H9 (cell line): ENCODE results near the gene NSL1. TPM values are rescaled to one million over a fixed set of nuclear protein-coding genes. Genes with fewer than 3 reads are reported as not detected.

ENCODE experiments used
- DNase-seq: peaks from one replicate; pipeline ENCODE4 v3.0.0-alpha.2; 2017
- H2AFZ ChIP-seq: one replicate; pipeline ENCODE4 v1.6.1; 2013; ENCODE audit warnings: mild to moderate bottlenecking, low read length, control low read depth, moderate library complexity
- H2AK5ac ChIP-seq: 2 replicates; pipeline ENCODE4 v1.6.1; 2013; ENCODE audit warnings: low read length, control low read depth, mixed read lengths; ENCODE audit not compliant: insufficient read length
- H2BK120ac ChIP-seq: one replicate; pipeline ENCODE4 v1.6.1; 2013; ENCODE audit warnings: low read depth, mild to moderate bottlenecking, low read length, control low read depth, inconsistent platforms; ENCODE audit not compliant: poor library complexity, severe bottlenecking
- H2BK12ac ChIP-seq: 2 replicates; pipeline ENCODE4 v1.6.1; 2013; ENCODE audit warnings: low read length, control low read depth, mixed read lengths, low read depth; ENCODE audit not compliant: insufficient read length
- H2BK15ac ChIP-seq: 2 replicates; pipeline ENCODE4 v1.6.1; 2013; ENCODE audit warnings: low read depth, low read length, control low read depth
- H2BK20ac ChIP-seq: one replicate; pipeline ENCODE4 v1.6.1; 2013; ENCODE audit warnings: low read depth, mild to moderate bottlenecking, low read length, control low read depth, inconsistent platforms; ENCODE audit not compliant: poor library complexity, severe bottlenecking
- H2BK5ac ChIP-seq: 2 replicates; pipeline ENCODE4 v1.6.1; 2013; ENCODE audit warnings: low read length, control low read depth, mixed read lengths; ENCODE audit not compliant: insufficient read length
- H3K14ac ChIP-seq: 2 replicates; pipeline ENCODE4 v1.6.1; 2013; ENCODE audit warnings: low read length, control low read depth; ENCODE audit not compliant: insufficient read depth
- H3K18ac ChIP-seq: 2 replicates; pipeline ENCODE4 v1.6.1; 2013; ENCODE audit warnings: low read depth, mild to moderate bottlenecking, mixed read lengths, low read length, control low read depth; ENCODE audit not compliant: insufficient read length
- H3K23ac ChIP-seq: 2 replicates; pipeline ENCODE4 v1.6.1; 2013; ENCODE audit warnings: low read length, control low read depth, mixed read lengths, low read depth; ENCODE audit not compliant: insufficient read length
- H3K23me2 ChIP-seq: 2 replicates; pipeline ENCODE4 v1.6.1; 2013; ENCODE audit warnings: low read depth, mild to moderate bottlenecking, mixed read lengths, low read length, control low read depth; ENCODE audit not compliant: insufficient read length, poor library complexity, severe bottlenecking
- H3K27ac ChIP-seq: 2 replicates; pipeline ENCODE4 v1.5.1; 2013; ENCODE audit warnings: low read length, control low read depth, mixed read lengths, low read depth; ENCODE audit not compliant: insufficient read length
- H3K27me3 ChIP-seq: 2 replicates; pipeline ENCODE4 v1.6.1; 2013; ENCODE audit warnings: low read length, control low read depth, inconsistent platforms; ENCODE audit not compliant: insufficient read depth
- H3K4ac ChIP-seq: 2 replicates; pipeline ENCODE4 v1.6.1; 2013; ENCODE audit warnings: low read depth, mild to moderate bottlenecking, control low read depth, inconsistent platforms, low read length, moderate library complexity
- H3K4me1 ChIP-seq: 2 replicates; pipeline ENCODE4 v1.6.1; 2013; ENCODE audit warnings: low read length, control low read depth, inconsistent platforms; ENCODE audit not compliant: insufficient read depth
- H3K4me2 ChIP-seq: 2 replicates; pipeline ENCODE4 v1.6.1; 2013; ENCODE audit warnings: low read length, control low read depth, mixed read lengths; ENCODE audit not compliant: insufficient read length, insufficient read depth
- H3K56ac ChIP-seq: 2 replicates; pipeline ENCODE4 v1.6.1; 2013; ENCODE audit warnings: low read depth, mild to moderate bottlenecking, mixed read lengths, low read length, control low read depth; ENCODE audit not compliant: insufficient read length
- H3K79me1 ChIP-seq: 2 replicates; pipeline ENCODE4 v1.6.1; 2013; ENCODE audit warnings: low read depth, mild to moderate bottlenecking, moderate library complexity, low read length, control low read depth, inconsistent platforms; ENCODE audit not compliant: insufficient read depth, poor library complexity, severe bottlenecking
- H3K79me2 ChIP-seq: 2 replicates; pipeline ENCODE4 v1.6.1; 2013; ENCODE audit warnings: low read length, control low read depth, inconsistent platforms; ENCODE audit not compliant: insufficient read depth
- H3K9ac ChIP-seq: 2 replicates; pipeline ENCODE4 v1.6.1; 2013; ENCODE audit warnings: low read length, control low read depth, mixed read lengths; ENCODE audit not compliant: insufficient read length; ENCODE audit errors: extremely low read depth
- H3K9me3 ChIP-seq: one replicate; pipeline ENCODE4 v1.6.1; 2013; ENCODE audit warnings: low read depth, low read length, inconsistent platforms; ENCODE audit not compliant: control insufficient read depth
- H3T11ph ChIP-seq: one replicate; pipeline ENCODE4 v1.6.1; 2013; ENCODE audit warnings: mild to moderate bottlenecking, low read length, control low read depth, inconsistent platforms
- H4K20me1 ChIP-seq: one replicate; pipeline ENCODE4 v1.6.1; 2013; ENCODE audit not compliant: control insufficient read depth, insufficient read length, insufficient read depth
- H4K5ac ChIP-seq: 2 replicates; pipeline ENCODE4 v1.6.1; 2013; ENCODE audit warnings: low read depth, mild to moderate bottlenecking, mixed read lengths, low read length, control low read depth; ENCODE audit not compliant: insufficient read length
- H4K8ac ChIP-seq: replicated peaks from 2 replicates; pipeline ENCODE4 v1.6.1; 2013; ENCODE audit warnings: low read length, control low read depth, mixed read lengths, low read depth; ENCODE audit not compliant: insufficient read length
- H4K91ac ChIP-seq: 2 replicates; pipeline ENCODE4 v1.6.1; 2013; ENCODE audit warnings: low read depth, mild to moderate bottlenecking, moderate library complexity, mixed read lengths, low read length, control low read depth; ENCODE audit not compliant: insufficient read length
- H3K27ac Mint-ChIP-seq, 3 experiments: 2 replicates in 2 of 3; 3 replicates in 1 of 3; pipeline ENCODE4 v1.8.0; 2020 to 2021; ENCODE audit warnings: mixed read lengths in 3 of 3, mild to moderate bottlenecking in 1 of 3, moderate library complexity in 1 of 3
- H3K27me3 Mint-ChIP-seq: 2 replicates; pipeline ENCODE4 v1.8.0; 2021; ENCODE audit warnings: low read depth, mild to moderate bottlenecking, moderate library complexity, mixed read lengths
- H3K36me3 Mint-ChIP-seq, 3 experiments: 2 replicates in 2 of 3; 3 replicates in 1 of 3; pipeline ENCODE4 v1.8.0; 2020 to 2021; ENCODE audit warnings: low read depth in 3 of 3, mixed read lengths in 3 of 3; ENCODE audit not compliant: insufficient read depth in 1 of 3
- H3K4me1 Mint-ChIP-seq, 2 experiments: 2 replicates each; pipeline ENCODE4 v1.8.0; 2020; ENCODE audit warnings: mixed read lengths in 2 of 2
- H3K4me3 Mint-ChIP-seq, 2 experiments: 2 replicates in 1 of 2; 3 replicates in 1 of 2; pipeline ENCODE4 v1.8.0; 2020 to 2021; ENCODE audit warnings: mild to moderate bottlenecking in 2 of 2, mixed read lengths in 2 of 2, moderate library complexity in 1 of 2
- H3K9me3 Mint-ChIP-seq, 2 experiments: 2 replicates in 1 of 2; 3 replicates in 1 of 2; pipeline ENCODE4 v1.8.0; 2020; ENCODE audit warnings: mild to moderate bottlenecking in 2 of 2, mixed read lengths in 2 of 2, moderate library complexity in 1 of 2
- WGBS: extraction: QIAGEN DNeasy Blood & Tissue Kit; methylation state at CpG from one replicate; pipeline ENCODE4 v1.1.7; 2013; ENCODE audit warnings: missing lambda C conversion rate, low lambda C conversion rate, mixed read lengths; ENCODE audit not compliant: insufficient read length; ENCODE audit errors: extremely low coverage; 5-methylcytosine and 5-hydroxymethylcytosine counted together
- total RNA-seq: library from RNA; stranded (reverse); gene quantifications from 2 replicates; pipeline ENCODE4 v1.2.1, GENCODE V29; 2021
- TF ChIP-seq, protein P1 (sequence below): fragments of 200-600 bp; sonication (generic); conservative IDR thresholded peaks from 3 replicates; pipeline ENCODE4 v1.8.0; 2021; ENCODE audit warnings: antibody characterized with exemption, mild to moderate bottlenecking

The NSL1 gene
- total RNA-seq, 1 experiment from 2014 or later, result 49.3 TPM

- WGBS, result no CpG with 5 or more reads among the region's 6 CpGs
- no peak overlapping the region for H4K5ac ChIP-seq
- no peaks in the 10 kb centered on the region for H3K27me3 ChIP-seq
- H2BK120ac ChIP-seq, result no peak overlapping the region
- H3K14ac ChIP-seq, result no peak overlapping the region
- no peak overlapping the region for H4K91ac ChIP-seq
- H3K9me3 ChIP-seq, result peaks cover 10% of the 10 kb centered on the region
- Mint-ChIP-seq H3K27ac (no peak overlapping the region; a peak in 1 of 7 replicates), H3K27me3 (no peaks in the 10 kb centered on the region; the same call in none of the 2 replicates), H3K36me3 (peaks cover 17 to 26% (median 18%) of the 10 kb centered on the region in 3 experiments), H3K4me3 (no peak overlapping the region), H3K4me1 (peaks cover 6 to 9% of the 10 kb centered on the region in 2 experiments; a peak in 3 of 4 replicates), H3K9me3 (peaks cover 20 to 30% of the 10 kb centered on the region in 2 experiments)
- H3K23ac ChIP-seq, result no peak overlapping the region
- TF ChIP-seq, protein P1, sequence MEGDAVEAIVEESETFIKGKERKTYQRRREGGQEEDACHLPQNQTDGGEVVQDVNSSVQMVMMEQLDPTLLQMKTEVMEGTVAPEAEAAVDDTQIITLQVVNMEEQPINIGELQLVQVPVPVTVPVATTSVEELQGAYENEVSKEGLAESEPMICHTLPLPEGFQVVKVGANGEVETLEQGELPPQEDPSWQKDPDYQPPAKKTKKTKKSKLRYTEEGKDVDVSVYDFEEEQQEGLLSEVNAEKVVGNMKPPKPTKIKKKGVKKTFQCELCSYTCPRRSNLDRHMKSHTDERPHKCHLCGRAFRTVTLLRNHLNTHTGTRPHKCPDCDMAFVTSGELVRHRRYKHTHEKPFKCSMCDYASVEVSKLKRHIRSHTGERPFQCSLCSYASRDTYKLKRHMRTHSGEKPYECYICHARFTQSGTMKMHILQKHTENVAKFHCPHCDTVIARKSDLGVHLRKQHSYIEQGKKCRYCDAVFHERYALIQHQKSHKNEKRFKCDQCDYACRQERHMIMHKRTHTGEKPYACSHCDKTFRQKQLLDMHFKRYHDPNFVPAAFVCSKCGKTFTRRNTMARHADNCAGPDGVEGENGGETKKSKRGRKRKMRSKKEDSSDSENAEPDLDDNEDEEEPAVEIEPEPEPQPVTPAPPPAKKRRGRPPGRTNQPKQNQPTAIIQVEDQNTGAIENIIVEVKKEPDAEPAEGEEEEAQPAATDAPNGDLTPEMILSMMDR, result no peak
- DNase-seq, result peak; percentile 47
- H3K79me2 ChIP-seq, result no peaks in the 10 kb centered on the region
- no peak overlapping the region for H2BK15ac ChIP-seq
- no peak overlapping the region for H2BK12ac ChIP-seq
- H3K9ac ChIP-seq, result no peak overlapping the region
- H3K27ac ChIP-seq, result no peak overlapping the region
- no peak overlapping the region for H3K56ac ChIP-seq
- no peak overlapping the region for H2AFZ ChIP-seq
- H2BK20ac ChIP-seq, result no peak overlapping the region
- H2AK5ac ChIP-seq, result no peak overlapping the region
- no peak overlapping the region for H4K8ac ChIP-seq
- no peak overlapping the region for H2BK5ac ChIP-seq
- H3K4ac ChIP-seq, result no peak overlapping the region
- no peaks in the 10 kb centered on the region for H3K79me1 ChIP-seq
- H3T11ph ChIP-seq, result no peak overlapping the region
- no peaks in the 10 kb centered on the region; the same call in 1 of the 2 replicates for H3K4me1 ChIP-seq
- no peak overlapping the region for H3K18ac ChIP-seq
- no peaks in the 10 kb centered on the region for H3K23me2 ChIP-seq
- no peak overlapping the region for H3K4me2 ChIP-seq
- no peaks in the 10 kb centered on the region for H4K20me1 ChIP-seq
These were observed 34.3 kb upstream of the NSL1 start for GRCh38 chr1:212825798-212826452.
